HG03097 (cell line): ENCODE data around the gene HAPLN2.
"Not testable (repeated sequence)": the region's sequence is repeated elsewhere in the genome, so short reads cannot be mapped to it uniquely, and the experiment has no call there.

Experiments used
- ATAC-seq: cut with Tn5 transposase; IDR thresholded peaks from one replicate; pipeline ENCODE4 v1.9.1; 2021; ENCODE audit not compliant: unreplicated experiment, low FRiP score

HAPLN2 gene

GRCh38 chr1:156591432-156592157, 27.6 kb upstream of the HAPLN2 start, which contains the start of gene NAXE:
Gene NAXE, plus strand, starts transcription at chr1:156591776. Its CDS starts 29 bp downstream, at chr1:156591805.
- ATAC-seq: peak; percentile 79

DNA sequence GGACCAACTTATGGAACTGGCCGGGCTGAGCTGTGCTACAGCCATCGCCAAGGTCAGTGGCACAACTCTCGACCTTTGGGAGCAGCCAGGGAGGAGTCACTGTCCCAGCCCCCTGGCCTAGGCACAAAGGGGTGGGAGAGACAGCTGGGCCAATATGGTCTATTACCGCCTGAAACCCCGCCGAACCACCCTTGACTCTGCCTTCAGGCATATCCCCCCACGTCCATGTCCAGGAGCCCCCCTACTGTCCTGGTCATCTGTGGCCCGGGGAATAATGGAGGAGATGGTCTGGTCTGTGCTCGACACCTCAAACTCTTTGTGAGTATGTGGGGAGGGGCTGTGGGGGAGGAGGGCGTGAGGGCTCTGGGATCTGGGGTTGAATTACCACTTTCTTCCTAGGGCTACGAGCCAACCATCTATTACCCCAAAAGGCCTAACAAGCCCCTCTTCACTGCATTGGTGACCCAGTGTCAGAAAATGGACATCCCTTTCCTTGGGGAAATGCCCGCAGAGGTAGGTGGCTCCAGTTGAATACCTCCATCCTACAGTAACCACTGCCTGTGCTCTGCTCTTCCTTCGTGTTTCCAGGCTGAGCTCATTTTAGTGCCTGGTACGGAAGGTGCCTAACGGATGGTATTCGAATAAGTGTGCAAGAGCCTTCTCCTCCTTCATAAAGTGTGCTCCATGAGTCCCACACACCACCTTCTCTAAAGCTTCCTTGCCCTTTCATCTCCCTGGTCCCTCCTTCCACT, 26.9 kb upstream of the HAPLN2 start:
- no peak for ATAC-seq

GRCh38 chr1:156592910-156593660, 26.1 kb upstream of the HAPLN2 start:
- no peak for ATAC-seq

- ATAC-seq: no peak
Observed at GRCh38 chr1:156593661-156593989, 25.6 kb upstream of the HAPLN2 start.

DNA sequence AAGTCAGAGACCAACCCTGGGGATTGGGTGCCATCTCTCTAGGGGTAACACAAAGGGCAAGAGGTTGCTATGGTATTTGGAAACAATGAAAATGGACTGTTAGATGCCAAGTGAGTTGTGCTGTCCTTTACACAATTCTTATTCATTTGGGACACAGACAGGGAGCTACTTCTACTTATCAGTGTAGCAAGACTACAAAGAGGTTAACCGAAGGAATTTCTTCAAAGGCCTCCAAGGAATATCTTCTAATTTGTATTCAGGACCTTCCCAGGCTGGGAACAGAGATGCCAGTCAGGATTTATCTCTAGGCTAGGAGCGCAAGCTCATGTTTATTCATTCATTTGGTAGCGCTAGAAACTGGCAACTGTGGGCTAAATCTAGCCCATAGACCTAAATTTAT, 25.0 kb upstream of the HAPLN2 start:
- ATAC-seq: no peak

GRCh38 chr1:156595016-156595415, 24.2 kb upstream of the HAPLN2 start:
- no peak for ATAC-seq

GRCh38 chr1:156596426-156596825, 22.8 kb upstream of the HAPLN2 start:
- no peak for ATAC-seq

GRCh38 chr1:156598125-156598524, 21.1 kb upstream of the HAPLN2 start:
- no peak for ATAC-seq

DNA sequence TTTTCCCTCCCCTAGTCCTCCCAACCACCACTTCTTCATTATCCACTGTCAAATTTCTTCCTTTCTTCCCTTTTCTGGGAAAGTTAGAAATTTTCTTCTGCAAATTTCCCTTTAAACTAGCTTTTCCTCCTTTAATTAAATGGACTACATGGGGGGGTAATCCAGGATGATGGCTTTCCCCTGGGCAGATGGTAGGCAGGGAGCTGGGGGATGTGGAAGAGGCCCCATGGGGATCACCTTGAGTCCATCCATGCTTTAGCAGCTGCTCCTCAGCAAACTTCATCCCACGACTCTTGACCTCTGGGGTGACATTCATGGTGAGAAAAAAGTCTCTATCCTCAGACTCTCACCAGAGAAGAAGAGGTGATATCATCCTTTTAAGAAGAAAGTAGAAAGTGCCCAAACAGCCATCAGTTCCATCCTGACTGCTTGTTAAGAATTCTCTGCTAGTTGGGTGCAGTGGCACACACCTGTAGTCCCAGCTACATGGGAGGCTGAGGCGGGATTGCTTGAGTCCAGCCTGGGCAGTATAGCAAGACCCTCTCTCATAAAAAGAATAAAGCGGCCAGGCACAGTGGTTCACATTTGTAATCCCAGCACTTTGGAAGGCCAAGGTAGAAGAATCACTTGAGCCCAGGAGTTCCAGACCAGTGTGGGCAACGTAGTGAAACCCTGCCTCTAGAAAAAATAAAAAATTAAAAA, 20.3 kb upstream of the HAPLN2 start:
- ATAC-seq: no peak

GRCh38 chr1:156599811-156600210, 19.4 kb upstream of the HAPLN2 start:
- ATAC-seq: no peak

- ATAC-seq: no peak
Observed at GRCh38 chr1:156600733-156601121, 18.5 kb upstream of the HAPLN2 start.

DNA sequence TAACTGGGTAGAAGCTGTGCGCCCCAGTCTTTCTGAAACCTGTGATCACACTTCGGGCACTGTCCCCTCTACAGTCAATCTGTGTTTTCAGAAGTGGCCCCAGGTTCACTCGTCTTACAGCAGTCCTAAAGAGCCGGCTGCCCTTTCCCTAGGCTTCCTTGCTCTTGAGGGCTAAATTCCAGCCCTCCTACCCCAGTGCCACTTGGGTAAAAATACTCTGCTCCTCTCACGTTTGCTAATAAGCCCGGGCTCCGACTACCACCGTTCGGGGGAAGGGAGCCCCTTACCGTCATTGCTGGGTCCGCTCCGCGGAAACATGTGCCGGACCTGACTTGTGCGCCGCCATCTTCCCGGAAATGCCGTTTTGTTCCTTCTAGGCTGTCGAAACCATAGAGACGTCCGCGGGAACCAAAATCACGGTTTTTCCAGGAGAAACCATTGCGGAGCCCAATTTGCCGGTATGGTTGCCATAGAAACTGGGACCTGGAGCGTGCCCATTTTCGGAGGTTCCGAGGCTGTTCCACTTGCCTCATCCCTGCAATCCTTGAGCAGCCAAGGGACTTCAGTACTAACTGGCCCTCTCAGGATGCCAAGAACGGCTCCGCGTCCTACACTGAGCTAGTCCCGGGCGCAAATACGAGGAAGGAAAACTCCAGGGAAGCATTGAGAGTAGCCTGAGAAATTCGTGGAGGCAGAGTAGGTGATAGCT, 17.9 kb upstream of the HAPLN2 start, which contains the start of gene GPATCH4:
Gene GPATCH4 (minus strand): TSS at position 358 of the 709 bp plus-strand sequence.
- ATAC-seq: no peak

DNA sequence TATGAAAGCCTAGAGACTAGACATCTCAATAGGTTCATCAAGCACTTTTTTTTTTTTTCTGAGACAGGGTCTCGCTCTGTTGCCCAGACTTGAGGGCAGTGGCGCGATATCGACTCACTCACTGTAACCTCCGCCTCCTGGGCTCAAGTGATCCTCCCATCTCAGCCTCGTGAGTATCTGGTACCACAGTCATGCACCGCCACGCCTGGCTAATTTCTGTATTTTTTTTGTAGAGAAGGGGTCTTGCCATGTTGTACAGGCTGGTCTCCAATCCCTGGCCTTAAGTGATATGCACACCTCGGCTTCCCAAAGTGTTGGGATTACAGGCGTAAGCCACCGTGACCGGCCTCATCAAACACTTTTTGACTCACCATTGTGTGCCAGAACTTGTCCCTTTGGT, 17.3 kb upstream of the HAPLN2 start:
- ATAC-seq: no peak

DNA sequence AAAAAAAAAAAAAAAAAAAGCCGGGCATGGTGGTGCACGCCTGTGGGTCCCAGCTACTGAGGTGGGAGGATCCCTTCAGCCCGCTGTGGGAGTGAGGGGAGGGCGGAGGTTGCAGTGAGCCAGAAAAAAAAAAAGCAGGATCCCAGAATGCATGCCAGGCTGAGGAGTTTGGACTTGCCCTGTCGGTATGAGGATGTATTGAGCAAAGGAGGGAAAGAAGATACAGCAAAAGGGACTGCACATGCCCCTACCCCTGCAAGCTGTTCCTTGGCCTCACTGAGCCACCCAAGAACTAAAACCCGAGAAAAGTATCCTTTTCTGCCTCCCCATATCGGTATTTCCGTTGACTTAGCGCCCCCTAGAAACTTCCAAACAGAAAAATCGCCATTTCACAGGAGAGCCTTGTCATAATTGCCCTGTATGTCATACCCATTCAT, 16.6 kb upstream of the HAPLN2 start:
- no peak for ATAC-seq

DNA sequence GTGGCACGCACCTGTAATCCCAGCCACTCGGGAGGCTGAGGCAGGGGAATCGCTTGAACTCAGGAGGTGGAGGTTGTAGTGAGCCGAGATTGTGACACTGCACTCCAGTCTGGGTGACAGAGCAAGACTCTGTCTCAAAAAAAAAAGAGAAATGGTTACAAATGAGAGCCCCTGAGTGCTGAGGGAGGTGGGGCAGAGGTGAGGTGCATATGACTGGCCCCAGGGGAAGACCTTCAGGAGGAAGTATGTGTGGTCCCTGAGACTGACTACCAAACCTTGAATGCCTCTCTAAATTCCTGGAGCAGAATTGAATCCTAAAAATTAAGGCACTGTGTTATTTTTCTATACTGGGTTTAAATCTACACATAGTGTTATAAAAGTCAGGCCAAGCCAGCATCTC, 11.9 kb upstream of the HAPLN2 start:
- ATAC-seq: not testable (repeated sequence)

DNA sequence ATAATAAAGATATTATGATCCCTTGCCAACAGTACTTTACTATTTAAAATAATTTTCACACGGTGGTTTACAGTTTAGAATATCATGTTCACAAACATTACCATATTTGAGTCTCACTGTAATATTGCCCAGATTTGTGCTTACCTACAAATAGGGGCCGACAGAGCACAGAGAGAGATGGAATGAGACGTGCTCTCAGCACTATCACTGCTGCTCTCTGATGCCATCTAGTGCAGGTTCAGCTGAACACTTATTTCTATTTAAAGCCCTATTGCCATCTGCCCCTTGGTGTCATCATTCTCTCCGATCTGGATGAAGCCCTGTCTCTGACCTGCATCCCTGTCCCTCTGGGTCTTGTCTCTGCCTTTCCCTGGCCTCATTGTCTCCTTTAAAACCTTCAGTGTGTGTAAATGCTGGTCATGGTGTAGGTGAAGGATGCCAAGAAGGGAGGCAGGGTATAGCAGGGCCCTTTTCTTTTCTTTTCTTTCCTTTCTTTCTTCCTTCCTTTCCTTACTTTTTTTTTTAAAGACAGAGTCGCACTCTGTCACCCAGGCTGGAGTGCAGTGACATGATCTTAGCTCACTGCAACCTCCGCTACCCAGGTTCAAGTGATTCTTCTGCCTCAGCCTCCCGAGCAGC, 11.1 kb upstream of the HAPLN2 start:
- ATAC-seq: no peak

- no peak for ATAC-seq
Observed at GRCh38 chr1:156608981-156609380, 10.2 kb upstream of the HAPLN2 start.

- not testable (repeated sequence) for ATAC-seq
Observed at GRCh38 chr1:156610072-156610471, 9.1 kb upstream of the HAPLN2 start.

DNA sequence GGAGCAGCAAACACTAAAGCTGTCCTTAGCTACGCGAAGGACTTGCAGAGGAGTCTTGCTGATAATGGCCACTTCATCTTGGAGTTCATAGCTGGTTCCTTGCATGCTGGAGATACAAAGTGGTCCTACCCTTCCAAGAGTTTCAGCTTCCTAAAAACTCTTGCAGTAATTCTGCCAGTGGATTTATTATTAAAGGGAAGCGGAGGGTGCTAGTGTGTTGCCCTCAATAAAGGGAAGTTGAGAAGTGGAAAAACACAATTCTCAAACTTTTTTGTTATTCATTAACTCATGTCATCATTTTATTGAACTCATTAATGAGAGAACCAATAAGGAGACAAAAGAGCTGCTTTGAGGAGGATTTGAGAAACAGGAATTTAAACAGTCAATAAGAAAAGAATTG, 6.5 kb upstream of the HAPLN2 start:
- ATAC-seq: no peak

GRCh38 chr1:156615946-156616345, 3.3 kb upstream of the HAPLN2 start:
- ATAC-seq: no peak
